H9 (cell line): ENCODE results near the gene PIK3R5. TPM values are rescaled to one million over a fixed set of nuclear protein-coding genes. Genes with fewer than 3 reads are reported as not detected.

ENCODE experiments used
- DNase-seq: peaks from one replicate; pipeline ENCODE4 v3.0.0-alpha.2; 2017
- H2AFZ ChIP-seq: one replicate; pipeline ENCODE4 v1.6.1; 2013; ENCODE audit warnings: mild to moderate bottlenecking, low read length, control low read depth, moderate library complexity
- H2AK5ac ChIP-seq: 2 replicates; pipeline ENCODE4 v1.6.1; 2013; ENCODE audit warnings: low read length, control low read depth, mixed read lengths; ENCODE audit not compliant: insufficient read length
- H2BK120ac ChIP-seq: one replicate; pipeline ENCODE4 v1.6.1; 2013; ENCODE audit warnings: low read depth, mild to moderate bottlenecking, low read length, control low read depth, inconsistent platforms; ENCODE audit not compliant: poor library complexity, severe bottlenecking
- H2BK12ac ChIP-seq: 2 replicates; pipeline ENCODE4 v1.6.1; 2013; ENCODE audit warnings: low read length, control low read depth, mixed read lengths, low read depth; ENCODE audit not compliant: insufficient read length
- H2BK15ac ChIP-seq: 2 replicates; pipeline ENCODE4 v1.6.1; 2013; ENCODE audit warnings: low read depth, low read length, control low read depth
- H2BK20ac ChIP-seq: one replicate; pipeline ENCODE4 v1.6.1; 2013; ENCODE audit warnings: low read depth, mild to moderate bottlenecking, low read length, control low read depth, inconsistent platforms; ENCODE audit not compliant: poor library complexity, severe bottlenecking
- H2BK5ac ChIP-seq: 2 replicates; pipeline ENCODE4 v1.6.1; 2013; ENCODE audit warnings: low read length, control low read depth, mixed read lengths; ENCODE audit not compliant: insufficient read length
- H3K14ac ChIP-seq: 2 replicates; pipeline ENCODE4 v1.6.1; 2013; ENCODE audit warnings: low read length, control low read depth; ENCODE audit not compliant: insufficient read depth
- H3K18ac ChIP-seq: 2 replicates; pipeline ENCODE4 v1.6.1; 2013; ENCODE audit warnings: low read depth, mild to moderate bottlenecking, mixed read lengths, low read length, control low read depth; ENCODE audit not compliant: insufficient read length
- H3K23ac ChIP-seq: 2 replicates; pipeline ENCODE4 v1.6.1; 2013; ENCODE audit warnings: low read length, control low read depth, mixed read lengths, low read depth; ENCODE audit not compliant: insufficient read length
- H3K23me2 ChIP-seq: 2 replicates; pipeline ENCODE4 v1.6.1; 2013; ENCODE audit warnings: low read depth, mild to moderate bottlenecking, mixed read lengths, low read length, control low read depth; ENCODE audit not compliant: insufficient read length, poor library complexity, severe bottlenecking
- H3K27ac ChIP-seq: 2 replicates; pipeline ENCODE4 v1.5.1; 2013; ENCODE audit warnings: low read length, control low read depth, mixed read lengths, low read depth; ENCODE audit not compliant: insufficient read length
- H3K27me3 ChIP-seq: 2 replicates; pipeline ENCODE4 v1.6.1; 2013; ENCODE audit warnings: low read length, control low read depth, inconsistent platforms; ENCODE audit not compliant: insufficient read depth
- H3K4ac ChIP-seq: 2 replicates; pipeline ENCODE4 v1.6.1; 2013; ENCODE audit warnings: low read depth, mild to moderate bottlenecking, control low read depth, inconsistent platforms, low read length, moderate library complexity
- H3K4me1 ChIP-seq: 2 replicates; pipeline ENCODE4 v1.6.1; 2013; ENCODE audit warnings: low read length, control low read depth, inconsistent platforms; ENCODE audit not compliant: insufficient read depth
- H3K4me2 ChIP-seq: 2 replicates; pipeline ENCODE4 v1.6.1; 2013; ENCODE audit warnings: low read length, control low read depth, mixed read lengths; ENCODE audit not compliant: insufficient read length, insufficient read depth
- H3K56ac ChIP-seq: 2 replicates; pipeline ENCODE4 v1.6.1; 2013; ENCODE audit warnings: low read depth, mild to moderate bottlenecking, mixed read lengths, low read length, control low read depth; ENCODE audit not compliant: insufficient read length
- H3K79me1 ChIP-seq: 2 replicates; pipeline ENCODE4 v1.6.1; 2013; ENCODE audit warnings: low read depth, mild to moderate bottlenecking, moderate library complexity, low read length, control low read depth, inconsistent platforms; ENCODE audit not compliant: insufficient read depth, poor library complexity, severe bottlenecking
- H3K79me2 ChIP-seq: 2 replicates; pipeline ENCODE4 v1.6.1; 2013; ENCODE audit warnings: low read length, control low read depth, inconsistent platforms; ENCODE audit not compliant: insufficient read depth
- H3K9ac ChIP-seq: 2 replicates; pipeline ENCODE4 v1.6.1; 2013; ENCODE audit warnings: low read length, control low read depth, mixed read lengths; ENCODE audit not compliant: insufficient read length; ENCODE audit errors: extremely low read depth
- H3K9me3 ChIP-seq: one replicate; pipeline ENCODE4 v1.6.1; 2013; ENCODE audit warnings: low read depth, low read length, inconsistent platforms; ENCODE audit not compliant: control insufficient read depth
- H3T11ph ChIP-seq: one replicate; pipeline ENCODE4 v1.6.1; 2013; ENCODE audit warnings: mild to moderate bottlenecking, low read length, control low read depth, inconsistent platforms
- H4K20me1 ChIP-seq: one replicate; pipeline ENCODE4 v1.6.1; 2013; ENCODE audit not compliant: control insufficient read depth, insufficient read length, insufficient read depth
- H4K5ac ChIP-seq: 2 replicates; pipeline ENCODE4 v1.6.1; 2013; ENCODE audit warnings: low read depth, mild to moderate bottlenecking, mixed read lengths, low read length, control low read depth; ENCODE audit not compliant: insufficient read length
- H4K8ac ChIP-seq: replicated peaks from 2 replicates; pipeline ENCODE4 v1.6.1; 2013; ENCODE audit warnings: low read length, control low read depth, mixed read lengths, low read depth; ENCODE audit not compliant: insufficient read length
- H4K91ac ChIP-seq: 2 replicates; pipeline ENCODE4 v1.6.1; 2013; ENCODE audit warnings: low read depth, mild to moderate bottlenecking, moderate library complexity, mixed read lengths, low read length, control low read depth; ENCODE audit not compliant: insufficient read length
- H3K27ac Mint-ChIP-seq, 3 experiments: 2 replicates in 2 of 3; 3 replicates in 1 of 3; pipeline ENCODE4 v1.8.0; 2020 to 2021; ENCODE audit warnings: mixed read lengths in 3 of 3, mild to moderate bottlenecking in 1 of 3, moderate library complexity in 1 of 3
- H3K27me3 Mint-ChIP-seq: 2 replicates; pipeline ENCODE4 v1.8.0; 2021; ENCODE audit warnings: low read depth, mild to moderate bottlenecking, moderate library complexity, mixed read lengths
- H3K36me3 Mint-ChIP-seq, 3 experiments: 2 replicates in 2 of 3; 3 replicates in 1 of 3; pipeline ENCODE4 v1.8.0; 2020 to 2021; ENCODE audit warnings: low read depth in 3 of 3, mixed read lengths in 3 of 3; ENCODE audit not compliant: insufficient read depth in 1 of 3
- H3K4me1 Mint-ChIP-seq, 2 experiments: 2 replicates each; pipeline ENCODE4 v1.8.0; 2020; ENCODE audit warnings: mixed read lengths in 2 of 2
- H3K4me3 Mint-ChIP-seq, 2 experiments: 2 replicates in 1 of 2; 3 replicates in 1 of 2; pipeline ENCODE4 v1.8.0; 2020 to 2021; ENCODE audit warnings: mild to moderate bottlenecking in 2 of 2, mixed read lengths in 2 of 2, moderate library complexity in 1 of 2
- H3K9me3 Mint-ChIP-seq, 2 experiments: 2 replicates in 1 of 2; 3 replicates in 1 of 2; pipeline ENCODE4 v1.8.0; 2020; ENCODE audit warnings: mild to moderate bottlenecking in 2 of 2, mixed read lengths in 2 of 2, moderate library complexity in 1 of 2
- CTCF ChIP-seq: fragments of 200-600 bp; sonication (generic); conservative IDR thresholded peaks from 3 replicates; pipeline ENCODE4 v1.8.0; 2021; ENCODE audit warnings: antibody characterized with exemption, mild to moderate bottlenecking
- WGBS: extraction: QIAGEN DNeasy Blood & Tissue Kit; methylation state at CpG from one replicate; pipeline ENCODE4 v1.1.7; 2013; ENCODE audit warnings: missing lambda C conversion rate, low lambda C conversion rate, mixed read lengths; ENCODE audit not compliant: insufficient read length; ENCODE audit errors: extremely low coverage; 5-methylcytosine and 5-hydroxymethylcytosine counted together
- total RNA-seq: library from RNA; stranded (reverse); gene quantifications from 2 replicates; pipeline ENCODE4 v1.2.1, GENCODE V29; 2021

Gene PIK3R5
- total RNA-seq, 1 experiment from 2014 or later, result 1.4 TPM

GRCh38 chr17:8836821-8837562 is 128.5 kb downstream of the PIK3R5 start:
- no peak overlapping the region for H3K9ac ChIP-seq
- no peak overlapping the region for H4K8ac ChIP-seq
- H2AK5ac ChIP-seq, result no peak overlapping the region
- Mint-ChIP-seq H3K27me3 (peaks cover 12% of the 10 kb centered on the region), H3K4me1 (peaks cover 10 to 22% of the 10 kb centered on the region in 2 experiments; a peak in 3 of 4 replicates), H3K4me3 (no peak overlapping the region; a peak in 1 of 5 replicates), H3K9me3 (peaks cover 0 to 1% of the 10 kb centered on the region in 2 experiments; a peak in 1 of 5 replicates), H3K27ac (no peak overlapping the region; a peak in 1 of 7 replicates), H3K36me3 (no peaks in the 10 kb centered on the region)
- no peak overlapping the region for H2BK12ac ChIP-seq
- no peak for TF ChIP-seq CTCF
- H4K91ac ChIP-seq, result no peak overlapping the region
- no peaks in the 10 kb centered on the region for H3K4me1 ChIP-seq
- H3K23me2 ChIP-seq, result peaks cover 2% of the 10 kb centered on the region
- H3K9me3 ChIP-seq, result no peaks in the 10 kb centered on the region
- no peaks in the 10 kb centered on the region; the same call in 1 of the 2 replicates for H3K27me3 ChIP-seq
- H2BK5ac ChIP-seq, result no peak overlapping the region
- no peak for DNase-seq
- H3T11ph ChIP-seq, result no peak overlapping the region
- no peak overlapping the region for H2AFZ ChIP-seq
- no peak overlapping the region for H2BK20ac ChIP-seq
- no peak overlapping the region for H3K56ac ChIP-seq
- H3K4ac ChIP-seq, result no peak overlapping the region
- H4K5ac ChIP-seq, result no peak overlapping the region
- no peaks in the 10 kb centered on the region for H3K79me1 ChIP-seq
- H3K79me2 ChIP-seq, result no peaks in the 10 kb centered on the region
- no peak overlapping the region for H2BK15ac ChIP-seq
- H3K14ac ChIP-seq, result no peak overlapping the region
- no peak overlapping the region for H3K23ac ChIP-seq
- no peak overlapping the region for H2BK120ac ChIP-seq
- no peak overlapping the region for H3K27ac ChIP-seq
- no peak overlapping the region for H3K18ac ChIP-seq
- H4K20me1 ChIP-seq, result no peaks in the 10 kb centered on the region
- no peak overlapping the region for H3K4me2 ChIP-seq
- WGBS, result no CpG with 5 or more reads among the region's 15 CpGs
